Omental fat pad (tissue), 4 donors: ENCODE measurements around the gene PARP4. TPM values are rescaled to one million over a fixed set of nuclear protein-coding genes. Genes with fewer than 3 reads are reported as not detected.
"Not testable (repeated sequence)": the region's sequence is repeated elsewhere in the genome, so short reads cannot be mapped to it uniquely, and the experiment has no call there.

Experiments
- ATAC-seq: fragments of 150-250 bp; one replicate; pipeline ENCODE4 v1.9.1; 2016; ENCODE audit warnings: mild to moderate bottlenecking, moderate library complexity; ENCODE audit not compliant: low FRiP score
- DNase-seq: peaks from one replicate; pipeline ENCODE4 v3.0.0-alpha.2; 2019; ENCODE audit warnings: low spot score
- CTCF ChIP-seq, 3 donors: fragments of 450-650 bp; IDR thresholded peaks; one replicate each; pipeline ENCODE4 v1.5.1; 2016 to 2017; ENCODE audit warnings: antibody characterized with exemption in 3 of 3, mild to moderate bottlenecking in 3 of 3, moderate library complexity in 2 of 3
- total RNA-seq, 4 donors: library from RNA; depleted of rRNA; stranded (reverse); fragments of >200 nt; gene quantifications; one replicate each; pipeline ENCODE4 v1.1.0, GENCODE V29; 2016

Gene PARP4
- total RNA-seq, 4 donors from 2014 or later, result 44.1 to 59.0 (median 51.3) TPM

DNA sequence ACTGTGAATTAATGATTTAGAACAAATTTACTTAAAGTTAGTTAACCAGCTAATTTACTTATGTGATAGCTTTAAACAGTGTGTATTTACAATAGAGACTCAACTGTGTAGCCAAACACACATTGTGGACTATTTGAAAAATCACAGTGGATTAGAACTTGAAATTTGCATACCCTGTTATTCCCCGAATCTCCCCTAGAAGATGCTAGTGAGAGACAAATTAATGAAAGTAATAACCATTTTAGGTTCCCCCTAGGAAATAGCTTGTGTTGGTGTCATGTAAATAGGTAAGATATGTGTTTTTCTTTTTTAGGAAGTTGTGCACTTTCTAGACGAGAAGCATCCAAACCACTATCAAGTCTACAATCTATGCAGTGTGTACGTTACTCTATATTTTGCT is 104.7 kb downstream of the PARP4 start:
- no peak for DNase-seq
- TF ChIP-seq CTCF (IDR thresholded peaks at IDR 0.05), result no peak
- no peak for ATAC-seq

DNA sequence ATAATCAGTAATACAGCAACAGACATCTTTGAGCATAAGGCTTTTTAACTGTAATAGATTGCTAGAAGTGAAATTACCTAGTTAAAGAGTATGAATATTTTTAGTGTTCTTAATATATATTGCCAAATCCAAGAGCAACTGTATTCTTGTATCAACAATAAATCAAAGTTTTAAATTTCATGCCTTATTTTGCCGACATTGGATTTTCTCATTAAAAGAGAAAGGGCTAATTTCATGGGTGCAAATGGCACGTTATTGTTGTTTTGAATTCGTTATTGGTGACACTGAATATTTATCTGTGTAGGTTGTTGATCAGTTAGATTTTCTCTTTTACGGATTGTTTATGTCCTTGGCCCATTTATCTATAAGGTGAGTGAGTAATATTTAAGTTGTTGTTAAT is 106.1 kb downstream of the PARP4 start:
- no peak for TF ChIP-seq CTCF (IDR thresholded peaks at IDR 0.05)
- DNase-seq (no peak), ATAC-seq (no peak)

DNA sequence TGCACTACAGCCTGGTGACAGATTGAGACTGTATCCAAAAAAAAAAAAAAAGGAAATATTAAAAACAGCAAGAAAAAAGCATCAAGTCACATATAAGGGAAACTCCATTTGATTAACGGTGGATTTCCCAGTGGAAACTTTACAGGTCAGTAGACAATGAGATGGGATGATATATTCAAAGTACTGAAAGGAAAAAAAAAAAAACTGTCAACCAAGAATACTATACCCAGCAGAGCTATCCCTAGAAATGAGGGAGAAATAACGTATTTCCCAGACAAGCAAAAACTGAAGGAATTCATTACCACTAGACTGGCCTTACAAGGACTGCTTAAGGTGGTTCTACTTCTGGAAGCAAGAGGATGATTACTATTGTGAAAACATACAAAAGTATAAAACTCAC is 115.8 kb downstream of the PARP4 start:
- ATAC-seq (no peak), DNase-seq (no peak)
- no peak for TF ChIP-seq CTCF (IDR thresholded peaks at IDR 0.05)

DNA sequence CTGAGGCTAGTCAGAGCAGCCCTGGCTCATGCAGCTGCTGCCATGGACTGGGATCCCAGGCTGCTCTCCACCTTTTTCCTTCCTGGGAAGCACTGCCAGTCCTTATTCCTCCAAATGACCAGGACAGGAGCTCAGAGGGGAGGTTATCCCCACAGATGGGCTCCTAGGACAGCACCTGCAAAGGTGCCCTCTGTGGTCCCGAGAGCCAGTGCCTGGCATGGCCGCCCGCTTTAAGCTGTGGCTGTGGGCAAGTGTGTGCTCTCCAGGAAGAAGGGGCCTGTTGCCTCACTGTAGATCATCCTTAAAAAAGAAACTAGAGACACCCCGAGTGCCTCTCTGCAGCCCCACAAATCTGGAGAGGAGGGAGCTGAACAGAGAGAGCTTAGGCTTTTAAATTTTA is 119.6 kb downstream of the PARP4 start:
- no peak for ATAC-seq
- DNase-seq, result no peak
- TF ChIP-seq CTCF (IDR thresholded peaks at IDR 0.05), result no peak

- DNase-seq, ATAC-seq: not testable (repeated sequence)
Observed at GRCh38 chr13:24391771-24392683, 120.6 kb downstream of the PARP4 start.

DNA sequence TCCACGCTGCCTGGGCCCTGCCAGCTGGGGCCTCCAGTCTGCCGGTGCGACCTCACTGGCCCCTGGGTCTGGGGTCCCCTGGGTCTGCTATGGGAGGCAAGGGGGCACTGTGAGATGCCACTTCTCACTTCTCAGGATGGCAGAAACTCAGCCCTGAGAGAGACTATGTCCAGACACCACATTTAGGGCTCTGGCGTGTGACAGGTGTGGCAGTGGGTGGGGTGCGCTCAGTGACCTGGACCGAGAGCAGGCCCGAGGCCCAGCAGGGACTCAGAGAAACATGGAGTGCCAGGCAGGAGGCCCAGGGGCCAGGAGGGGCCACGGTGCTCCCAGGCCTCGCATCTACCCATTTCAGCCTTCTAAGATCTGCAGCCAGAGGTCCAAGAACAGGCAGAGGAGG is 121.8 kb downstream of the PARP4 start:
- not testable (repeated sequence) for DNase-seq, ATAC-seq

DNA sequence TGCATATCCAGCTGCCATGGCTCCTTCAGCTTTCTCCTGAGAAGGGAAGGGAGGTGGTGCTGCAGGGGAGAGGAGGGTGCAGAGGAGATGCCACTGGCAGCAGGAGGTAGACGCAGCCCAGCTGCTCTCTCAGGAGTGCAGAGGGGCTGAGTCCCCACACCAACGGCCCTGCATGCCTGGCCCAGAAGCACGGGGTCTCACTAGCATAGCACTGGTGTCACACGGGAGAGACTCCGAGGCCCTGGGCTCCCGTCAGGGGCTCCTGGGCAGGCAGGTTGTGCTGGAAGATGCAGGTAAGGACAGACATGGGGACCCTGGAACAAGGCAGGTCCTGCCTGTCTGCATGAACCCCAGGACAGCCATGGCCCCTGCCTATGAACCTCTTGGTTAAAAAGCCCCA is 123.1 kb downstream of the PARP4 start:
- DNase-seq (no peak), ATAC-seq (no peak)
- no peak for TF ChIP-seq CTCF (IDR thresholded peaks at IDR 0.05)

GRCh38 chr13:24388743-24389142 is 123.8 kb downstream of the PARP4 start:
- ATAC-seq, DNase-seq: not testable (repeated sequence)
